HCT116 (cell line): ENCODE data around the gene ANKRD29. TPM values are rescaled to one million over a fixed set of nuclear protein-coding genes. Genes with fewer than 3 reads are reported as not detected.

Experiments
- ATAC-seq: fragments of 200-7000 bp; cut with Tn5 transposase; 2 replicates; pipeline ENCODE4 v1.9.1; 2020; ENCODE audit warnings: mild to moderate bottlenecking, moderate library complexity
- BruUV-seq: library from RNA; stranded (reverse); fragments of 400-500 nt; replicated peaks from 2 replicates; lab custom pipeline; 2021; lab: Mats Ljungman, UMichigan
- CTCF ChIA-PET: fragments of 300-600 bp; sonication (Branson Sonifier 250); formaldehyde crosslinking; loops from one replicate; lab custom pipeline; 2021; ENCODE audit warnings: antibody characterized with exemption; lab: Charles Lee
- POLR2A ChIA-PET: fragments of 300-600, 350-600 bp; sonication (Branson Sonifier 250); formaldehyde crosslinking; loops from one replicate; lab custom pipeline; 2021; ENCODE audit warnings: antibody characterized with exemption; lab: Charles Lee
- RAD21 ChIA-PET, 2 experiments: fragments of 300-600 bp; sonication (Branson Sonifier 250); formaldehyde crosslinking; loops; one replicate each; lab custom pipeline; 2023; ENCODE audit warnings: low total read pairs in 2 of 2; ENCODE audit not compliant: uncharacterized antibody in 2 of 2, unreplicated experiment in 2 of 2, low non-redundant PET in 1 of 2; lab: Charles Lee
- DNase-seq: peaks from one replicate; pipeline ENCODE4 v3.0.0-alpha.2; 2010; ENCODE audit warnings: low read depth, low spot score
- H2AFZ ChIP-seq: fragments of 200-600 bp; shearing (Covaris generic), sonication (generic); 2 replicates; pipeline ENCODE4 v1.6.1; 2017; ENCODE audit warnings: low read depth, mixed run types, mixed read lengths, antibody characterized with exemption, low read length; ENCODE audit not compliant: poor library complexity, severe bottlenecking
- H3K27ac ChIP-seq: 2 replicates; pipeline ENCODE4 v1.5.1; 2012; ENCODE audit warnings: low read depth, low read length
- H3K27me3 ChIP-seq: fragments of 200-600 bp; sonication (generic); 2 replicates; pipeline ENCODE4 v1.6.1; 2016; ENCODE audit warnings: mixed run types, low read length, mixed read lengths; ENCODE audit not compliant: insufficient read depth
- H3K36me3 ChIP-seq, 2 experiments: fragments of 200-500 bp in 1 of 2; fragments of 200-600 bp in 1 of 2; sonication (Bioruptor generic) in 1 of 2; sonication (generic) in 1 of 2; 2 replicates each; pipeline versions ENCODE4 v1.5.1 to v1.6.1; 2014 to 2016; ENCODE audit warnings: low read length in 2 of 2, inconsistent platforms in 1 of 2, mixed read lengths in 1 of 2, mixed run types in 1 of 2; ENCODE audit not compliant: insufficient read depth in 2 of 2, control insufficient read depth in 1 of 2
- H3K4me1 ChIP-seq, 2 experiments: fragments of 200-600 bp in 1 of 2; sonication (generic) in 1 of 2; 2 replicates each; pipeline versions ENCODE4 v1.5.1 to v1.6.1; 2012 to 2017; ENCODE audit warnings: low read length in 2 of 2, inconsistent platforms in 1 of 2, mild to moderate bottlenecking in 1 of 2, mixed read lengths in 1 of 2, mixed run types in 1 of 2, moderate library complexity in 1 of 2; ENCODE audit not compliant: insufficient read depth in 2 of 2, control insufficient read depth in 1 of 2
- H3K4me2 ChIP-seq: fragments of 200-600 bp; sonication (generic); 2 replicates; pipeline ENCODE4 v1.6.1; 2017; ENCODE audit warnings: mixed run types, low read length, mixed read lengths
- H3K4me3 ChIP-seq, 2 experiments: fragments of 200-600 bp in 1 of 2; sonication (generic) in 1 of 2; replicated peaks in 1 of 2; 2 replicates each; pipeline ENCODE4 v1.5.1; 2011 to 2016; ENCODE audit warnings: low read length in 2 of 2, control low read depth in 1 of 2, low read depth in 1 of 2, mild to moderate bottlenecking in 1 of 2, mixed read lengths in 1 of 2, mixed run types in 1 of 2
- H3K79me2 ChIP-seq: fragments of 200-600 bp; sonication (generic); 2 replicates; pipeline ENCODE4 v1.6.1; 2017; ENCODE audit warnings: mild to moderate bottlenecking, mixed run types, low read length, moderate library complexity, mixed read lengths; ENCODE audit not compliant: insufficient read depth
- H3K9ac ChIP-seq: fragments of 200-600 bp; sonication (generic); 2 replicates; pipeline ENCODE4 v1.6.1; 2016; ENCODE audit warnings: low read length, mixed read lengths
- H3K9me2 ChIP-seq: fragments of 200-600 bp; sonication (generic), shearing (Covaris generic); 2 replicates; pipeline ENCODE4 v1.6.1; 2017; ENCODE audit warnings: mixed run types, mild to moderate bottlenecking, moderate library complexity; ENCODE audit not compliant: insufficient read depth
- H3K9me3 ChIP-seq, 2 experiments: fragments of 200-500 bp in 1 of 2; fragments of 200-600 bp in 1 of 2; sonication (Bioruptor generic) in 1 of 2; sonication (generic) in 1 of 2; 2 replicates each; pipeline ENCODE4 v1.6.1; 2014 to 2017; ENCODE audit warnings: low read length in 2 of 2, mixed read lengths in 2 of 2, inconsistent platforms in 1 of 2, low read depth in 1 of 2, mild to moderate bottlenecking in 1 of 2, mixed run types in 1 of 2, moderate library complexity in 1 of 2; ENCODE audit not compliant: control insufficient read depth in 1 of 2, insufficient read depth in 1 of 2
- H4K20me1 ChIP-seq: fragments of 200-600 bp; sonication (generic), shearing (Covaris generic); 2 replicates; pipeline ENCODE4 v1.6.1; 2017; ENCODE audit warnings: mixed run types, mild to moderate bottlenecking, moderate library complexity; ENCODE audit not compliant: insufficient read depth
- ATF3 ChIP-seq: IDR thresholded peaks from 2 replicates; pipeline ENCODE4 v1.6.1; 2012
- CEBPB ChIP-seq: IDR thresholded peaks from 2 replicates; pipeline ENCODE4 v1.6.1; 2012; ENCODE audit warnings: low read depth
- CTCF ChIP-seq, 3 experiments: fragments of 200-600 bp in 1 of 3; sonication (generic) in 1 of 3; IDR thresholded peaks in 2 of 3; conservative IDR thresholded peaks in 1 of 3; 2 replicates each; pipeline ENCODE4 v1.5.1; 2012 to 2017; ENCODE audit warnings: low read depth in 2 of 3, low read length in 2 of 3, antibody characterized with exemption in 1 of 3, borderline replicate concordance in 1 of 3, control low read depth in 1 of 3, mild to moderate bottlenecking in 1 of 3, mixed read lengths in 1 of 3, mixed run types in 1 of 3, moderate library complexity in 1 of 3; ENCODE audit not compliant: insufficient read depth in 1 of 3
- EGR1 ChIP-seq: IDR thresholded peaks from 2 replicates; pipeline ENCODE4 v1.6.1; 2012; ENCODE audit warnings: low read depth
- ELF1 ChIP-seq: IDR thresholded peaks from 2 replicates; pipeline ENCODE4 v1.6.1; 2012; ENCODE audit warnings: low read depth, borderline replicate concordance
- EZH2 ChIP-seq: fragments of 200-600 bp; sonication (generic); IDR thresholded peaks from 2 replicates; pipeline ENCODE4 v1.6.1; 2017; ENCODE audit warnings: antibody characterized with exemption, mixed run types
- EZH2phosphoT487 ChIP-seq: fragments of 200-600 bp; IDR thresholded peaks from 2 replicates; pipeline ENCODE4 v1.6.1; 2018; ENCODE audit warnings: antibody characterized with exemption, borderline replicate concordance
- FOSL1 ChIP-seq: IDR thresholded peaks from 2 replicates; pipeline ENCODE4 v1.6.1; 2012; ENCODE audit warnings: low read depth
- JUND ChIP-seq: IDR thresholded peaks from 2 replicates; pipeline ENCODE4 v1.6.1; 2012
- MAX ChIP-seq: IDR thresholded peaks from 2 replicates; pipeline ENCODE4 v1.6.1; 2012
- POLR2A ChIP-seq: IDR thresholded peaks from 2 replicates; pipeline ENCODE4 v1.7.0; 2011; ENCODE audit warnings: borderline replicate concordance; ENCODE audit not compliant: insufficient read depth, insufficient read length; ENCODE audit errors: extremely low read depth
- RAD21 ChIP-seq: IDR thresholded peaks from 2 replicates; pipeline ENCODE4 v1.6.1; 2012; ENCODE audit warnings: low read depth, mild to moderate bottlenecking
- REST ChIP-seq: IDR thresholded peaks from 2 replicates; pipeline ENCODE4 v1.6.1; 2012; ENCODE audit warnings: low read depth
- SIN3A ChIP-seq: IDR thresholded peaks from 2 replicates; pipeline ENCODE4 v1.6.1; 2012; ENCODE audit warnings: low read depth
- SP1 ChIP-seq: IDR thresholded peaks from 2 replicates; pipeline ENCODE4 v1.6.1; 2012; ENCODE audit warnings: low read depth
- SRF ChIP-seq: IDR thresholded peaks from 2 replicates; pipeline ENCODE4 v1.6.1; 2012; ENCODE audit warnings: low read depth
- YY1 ChIP-seq: IDR thresholded peaks from 2 replicates; pipeline ENCODE4 v1.6.1; 2011; ENCODE audit warnings: low read length, low read depth, moderate library complexity, mild to moderate bottlenecking; ENCODE audit not compliant: insufficient replicate concordance; ENCODE audit errors: extremely low read depth
- ZFX ChIP-seq: fragments of 450-650 bp; IDR thresholded peaks from 2 replicates; pipeline ENCODE4 v1.6.1; 2017
- ZNF274 ChIP-seq: fragments of 200-500 bp; sonication (Bioruptor generic); IDR thresholded peaks from 2 replicates; pipeline ENCODE4 v1.6.1; 2014; ENCODE audit warnings: mild to moderate bottlenecking, low read depth, low read length, inconsistent platforms
- intact Hi-C: fragments of 100-400 bp; cut with micrococcal nuclease; formaldehyde crosslinking; loops from 2 replicates; pipeline ENCODE4 v1.10.0; 2022
- total RNA-seq: library from RNA; stranded (reverse); gene quantifications from one replicate; pipeline ENCODE4 v1.2.1, GENCODE V29; 2021; ENCODE audit not compliant: unreplicated experiment
- TF ChIP-seq, protein P1 (sequence below): IDR thresholded peaks from 2 replicates; pipeline ENCODE4 v1.6.1; 2011; ENCODE audit warnings: mild to moderate bottlenecking, low read length, moderate library complexity; ENCODE audit not compliant: insufficient replicate concordance; ENCODE audit errors: extremely low read depth

ANKRD29 gene
- total RNA-seq, 1 experiment from 2014 or later = 8.8 TPM

GRCh38 chr18:23627321-23627720 is 35.4 kb downstream of the ANKRD29 start:
- H2AFZ ChIP-seq = peak overlapping the region; percentile 33
- POLR2A ChIA-PET = interaction anchor here (0.8 to 2.4 kb wide), 4 partner anchors 10 to 80 kb away, joined by 3 to 5 read pairs (median 4); no protein-coding TSS in a partner anchor
- no peak for TF ChIP-seq CTCF (IDR thresholded peaks at IDR 0.05 in 2 of 3, conservative IDR thresholded peaks at IDR 0.05 in 1 of 3; ENCODE audit: borderline replicate concordance in 1 of 3, insufficient read depth in 1 of 3, low read depth in 2 of 3, low read length in 2 of 3)
- TF ChIP-seq FOSL1 = peak; percentile 86
- TF ChIP-seq SRF = peak; percentile 42; the same call in 1 of the 2 replicates
- TF ChIP-seq CEBPB = peak; percentile 84
- no peak for TF ChIP-seq POLR2A
- TF ChIP-seq ZNF274 = no peak
- no peak for TF ChIP-seq YY1
- peak; percentile 41; the same call in 1 of the 2 replicates for TF ChIP-seq SIN3A
- peak; percentile 47 for TF ChIP-seq MAX
- no peak for TF ChIP-seq ATF3
- TF ChIP-seq, protein P1, sequence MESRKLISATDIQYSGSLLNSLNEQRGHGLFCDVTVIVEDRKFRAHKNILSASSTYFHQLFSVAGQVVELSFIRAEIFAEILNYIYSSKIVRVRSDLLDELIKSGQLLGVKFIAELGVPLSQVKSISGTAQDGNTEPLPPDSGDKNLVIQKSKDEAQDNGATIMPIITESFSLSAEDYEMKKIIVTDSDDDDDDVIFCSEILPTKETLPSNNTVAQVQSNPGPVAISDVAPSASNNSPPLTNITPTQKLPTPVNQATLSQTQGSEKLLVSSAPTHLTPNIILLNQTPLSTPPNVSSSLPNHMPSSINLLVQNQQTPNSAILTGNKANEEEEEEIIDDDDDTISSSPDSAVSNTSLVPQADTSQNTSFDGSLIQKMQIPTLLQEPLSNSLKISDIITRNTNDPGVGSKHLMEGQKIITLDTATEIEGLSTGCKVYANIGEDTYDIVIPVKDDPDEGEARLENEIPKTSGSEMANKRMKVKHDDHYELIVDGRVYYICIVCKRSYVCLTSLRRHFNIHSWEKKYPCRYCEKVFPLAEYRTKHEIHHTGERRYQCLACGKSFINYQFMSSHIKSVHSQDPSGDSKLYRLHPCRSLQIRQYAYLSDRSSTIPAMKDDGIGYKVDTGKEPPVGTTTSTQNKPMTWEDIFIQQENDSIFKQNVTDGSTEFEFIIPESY = no peak
- TF ChIP-seq ELF1 = no peak
- TF ChIP-seq ZFX = no peak
- peak; percentile 88 for TF ChIP-seq JUND
- no peak for TF ChIP-seq EZH2phosphoT487
- peak; percentile 84 for TF ChIP-seq SP1
- no peak for TF ChIP-seq EZH2
- peak; percentile 24; the same call in 1 of the 2 replicates for TF ChIP-seq EGR1
- peak; percentile 10; the same call in 1 of the 2 replicates for TF ChIP-seq RAD21
- TF ChIP-seq REST = no peak

More at GRCh38 chr18:23627321-23627720, 35.4 kb downstream of the ANKRD29 start:
- no peaks in the 10 kb centered on the region for H4K20me1 ChIP-seq
- DNase-seq = peak; percentile 64
- no peaks in the 10 kb centered on the region for H3K36me3 ChIP-seq
- ChIA-PET RAD21 (interaction anchor here (1.9 to 3.6 kb wide), 2 partner anchors 75 to 76 kb away, joined by 10 to 18 read pairs; no protein-coding TSS in a partner anchor), CTCF (interaction anchor here (1.4 to 13.0 kb wide), 3 partner anchors 16 to 129 kb away, joined by 3 to 178 read pairs (median 3); no protein-coding TSS in a partner anchor)
- H3K9me2 ChIP-seq = no peaks in the 10 kb centered on the region
- no peaks in the 10 kb centered on the region for H3K27me3 ChIP-seq
- H3K4me1 ChIP-seq = peaks cover 38 to 41% of the 10 kb centered on the region in 2 experiments
- peak; percentile 64 for ATAC-seq
- no peaks in the 10 kb centered on the region for H3K79me2 ChIP-seq
- no peak overlapping the region for H3K9ac ChIP-seq
- H3K9me3 ChIP-seq = no peaks in the 10 kb centered on the region
- H3K4me2 ChIP-seq = peak overlapping the region; percentile 48
- no TSS peak for BruUV-seq
- intact Hi-C loops = no loop called here
- no peak overlapping the region for H3K4me3 ChIP-seq
- H3K27ac ChIP-seq = peak overlapping the region; percentile 30; the same call in 1 of the 2 replicates
